ENCODE measurements around the gene TBC1D3G.
"Not testable (repeated sequence)": the region's sequence is repeated elsewhere in the genome, so short reads cannot be mapped to it uniquely, and the experiment has no call there.

- not testable (repeated sequence) for TF ChIP-seq CTCF (IDR thresholded peaks at IDR 0.05; ENCODE audit: control extremely low read depth in 1 of 3, insufficient read depth in 1 of 3, low read depth in 1 of 3, low read length in 3 of 3); EP300 (IDR thresholded peaks at IDR 0.05; ENCODE audit: borderline replicate concordance in 1 of 2, low read depth in 2 of 2, low read length in 2 of 2); USF2 (IDR thresholded peaks at IDR 0.05; ENCODE audit: low read length); KDM5A (IDR thresholded peaks at IDR 0.05; ENCODE audit: low read length); RXRA (IDR thresholded peaks at IDR 0.05; ENCODE audit: insufficient read depth, low read depth, low read length); RAD21 (IDR thresholded peaks at IDR 0.05 in 1 of 2, conservative IDR thresholded peaks at IDR 0.05 in 1 of 2; ENCODE audit: low read depth in 2 of 2, low read length in 2 of 2); GTF2F1 (IDR thresholded peaks at IDR 0.05; ENCODE audit: borderline replicate concordance, low read depth, low read length); POLR2A (IDR thresholded peaks at IDR 0.05; ENCODE audit: control extremely low read depth in 1 of 2, low read depth in 2 of 2, low read length in 2 of 2); POU5F1 (IDR thresholded peaks at IDR 0.05; ENCODE audit: low read depth, low read length); POLR2AphosphoS5 (IDR thresholded peaks at IDR 0.05; ENCODE audit: low read depth, low read length); TCF12 (IDR thresholded peaks at IDR 0.05; ENCODE audit: low read depth, low read length); BACH1 (IDR thresholded peaks at IDR 0.05; ENCODE audit: low read length); YY1 (IDR thresholded peaks at IDR 0.05; ENCODE audit: low read depth, low read length); EZH2 (IDR thresholded peaks at IDR 0.05; ENCODE audit: low read depth, low read length, severe bottlenecking)
Measured at GRCh38 chr17:36289965-36290612, 33.6 kb upstream of the TBC1D3G start.

Data from H1 (cell line).